KMS-11 (cell line): ENCODE results near the gene NUP98.
A peak's percentile ranks its signal among the peaks of the same experiment; 100 is the strongest.

Source experiments
- H2AFZ ChIP-seq: fragments of 200-600 bp; sonication (generic); 2 replicates; pipeline ENCODE4 v1.6.1; 2016; ENCODE audit warnings: antibody characterized with exemption, mixed run types, low read depth
- H3K27ac ChIP-seq: fragments of 200-600 bp; sonication (generic); 2 replicates; pipeline ENCODE4 v1.6.1; 2016; ENCODE audit warnings: mild to moderate bottlenecking, mixed run types
- H3K27me3 ChIP-seq: fragments of 200-600 bp; sonication (generic); 2 replicates; pipeline ENCODE4 v1.6.1; 2017; ENCODE audit warnings: mild to moderate bottlenecking, low read depth, mixed run types, moderate library complexity; ENCODE audit not compliant: insufficient read depth
- H3K36me3 ChIP-seq: fragments of 200-600 bp; sonication (generic); 2 replicates; pipeline ENCODE4 v1.6.1; 2017; ENCODE audit warnings: mild to moderate bottlenecking, mixed run types; ENCODE audit not compliant: insufficient read depth
- H3K4me1 ChIP-seq: fragments of 200-600 bp; sonication (generic); 2 replicates; pipeline ENCODE4 v1.6.1; 2016; ENCODE audit warnings: mild to moderate bottlenecking, low read depth, mixed run types; ENCODE audit not compliant: poor library complexity, severe bottlenecking
- H3K4me2 ChIP-seq: fragments of 200-600 bp; sonication (generic); 2 replicates; pipeline ENCODE4 v1.7.0; 2016; ENCODE audit warnings: mild to moderate bottlenecking, mixed run types
- H3K4me3 ChIP-seq: fragments of 200-600 bp; sonication (generic); IDR thresholded peaks from 2 replicates; pipeline ENCODE4 v1.6.1; 2017; ENCODE audit warnings: low read depth, low read length, mixed read lengths; ENCODE audit not compliant: insufficient read depth
- H3K79me2 ChIP-seq: fragments of 200-600 bp; sonication (generic); 2 replicates; pipeline ENCODE4 v1.6.1; 2016; ENCODE audit warnings: low read depth, mixed run types; ENCODE audit not compliant: insufficient read depth
- H3K9ac ChIP-seq: fragments of 200-600 bp; sonication (generic); 2 replicates; pipeline ENCODE4 v1.6.1; 2016; ENCODE audit warnings: mild to moderate bottlenecking, mixed run types
- H4K20me1 ChIP-seq: fragments of 200-600 bp; sonication (generic); 2 replicates; pipeline ENCODE4 v1.6.1; 2016; ENCODE audit warnings: mild to moderate bottlenecking, mixed run types; ENCODE audit not compliant: insufficient read depth
- CTCF ChIP-seq: fragments of 200-600 bp; sonication (generic); conservative IDR thresholded peaks from 2 replicates; pipeline ENCODE4 v1.6.1; 2017; ENCODE audit warnings: low read depth, mild to moderate bottlenecking, antibody characterized with exemption, low read length, moderate library complexity, mixed read lengths

Gene NUP98

GRCh38 chr11:3802011-3802790 lies 4.8 kb upstream of the NUP98 start:
- no peak for TF ChIP-seq CTCF
- Histone ChIP-seq H2AFZ (no peak overlapping the region), H3K27ac (no peak overlapping the region)

GRCh38 chr11:3799873-3800272 lies 2.5 kb upstream of the NUP98 start:
- H4K20me1 ChIP-seq: 0 out of 2 replicates have a peak, but pooled peaks cover 4% of the 10 kb centered on the region
- H2AFZ ChIP-seq: no peak overlapping the region
- H3K4me2 ChIP-seq: no peak overlapping the region
- no peaks in the 10 kb centered on the region for H3K36me3 ChIP-seq
- peaks cover 24% of the 10 kb centered on the region for H3K79me2 ChIP-seq
- no peak overlapping the region for H3K4me3 ChIP-seq
- no peak overlapping the region for H3K9ac ChIP-seq
- H3K4me1 ChIP-seq: peaks cover 13% of the 10 kb centered on the region
- H3K27me3 ChIP-seq: no peaks in the 10 kb centered on the region
- H3K27ac ChIP-seq: no peak overlapping the region
- TF ChIP-seq CTCF: no peak

More at GRCh38 chr11:3802011-3802790, 4.8 kb upstream of the NUP98 start:
- no peak overlapping the region for H3K4me3 ChIP-seq
- H3K27me3 ChIP-seq: no peaks in the 10 kb centered on the region
- H3K9ac ChIP-seq: no peak overlapping the region
- no peaks in the 10 kb centered on the region for H4K20me1 ChIP-seq
- H3K4me1 ChIP-seq: no peaks in the 10 kb centered on the region
- peaks cover under 1% of the 10 kb centered on the region for H3K79me2 ChIP-seq
- no peaks in the 10 kb centered on the region for H3K36me3 ChIP-seq
- H3K4me2 ChIP-seq: no peak overlapping the region

GRCh38 chr11:3799143-3799542 lies 1.8 kb upstream of the NUP98 start:
- Histone ChIP-seq H3K4me1 (peaks cover 13% of the 10 kb centered on the region), H3K27ac (no peak overlapping the region), H3K4me3 (no peak overlapping the region), H4K20me1 (0 out of 2 replicates have a peak, but pooled peaks cover 4% of the 10 kb centered on the region), H3K36me3 (no peaks in the 10 kb centered on the region), H3K79me2 (peaks cover 31% of the 10 kb centered on the region), H2AFZ (no peak overlapping the region), H3K9ac (no peak overlapping the region), H3K4me2 (peak overlapping the region; percentile 64; the same call in 1 of the 2 replicates), H3K27me3 (no peaks in the 10 kb centered on the region)
- TF ChIP-seq CTCF: no peak

- H4K20me1 ChIP-seq: 0 out of 2 replicates have a peak, but pooled peaks cover 4% of the 10 kb centered on the region
Observed at GRCh38 chr11:3796801-3797328, 489 bp downstream of the NUP98 start.

More at GRCh38 chr11:3796801-3797328, 489 bp downstream of the NUP98 start:
- H3K4me1 ChIP-seq: peaks cover 13% of the 10 kb centered on the region
- H3K4me3 ChIP-seq: no peak overlapping the region
- H3K27me3 ChIP-seq: no peaks in the 10 kb centered on the region
- peak overlapping the region; percentile 83 for H2AFZ ChIP-seq
- H3K4me2 ChIP-seq: peak overlapping the region; percentile 98
- H3K36me3 ChIP-seq: no peaks in the 10 kb centered on the region
- TF ChIP-seq CTCF: no peak
- H3K79me2 ChIP-seq: peaks cover 54% of the 10 kb centered on the region
- H3K9ac ChIP-seq: peak overlapping the region; percentile 95
- H3K27ac ChIP-seq: peak overlapping the region; percentile 85
